IPS-15b (cell line): ENCODE data around the gene BORCS6.

ENCODE experiments used
- H3K27me3 ChIP-seq: one replicate; pipeline ENCODE4 v1.6.1; 2013; ENCODE audit warnings: low read length; ENCODE audit not compliant: control insufficient read depth, insufficient read depth
- H3K36me3 ChIP-seq: one replicate; pipeline ENCODE4 v1.6.1; 2013; ENCODE audit warnings: low read length; ENCODE audit not compliant: control insufficient read depth, insufficient read depth
- H3K4me1 ChIP-seq: one replicate; pipeline ENCODE4 v1.6.1; 2013; ENCODE audit warnings: mild to moderate bottlenecking, low read length; ENCODE audit not compliant: control insufficient read depth, insufficient read depth
- H3K4me3 ChIP-seq: one replicate; pipeline ENCODE4 v1.5.1; 2013; ENCODE audit warnings: low read depth, low read length
- H3K9ac ChIP-seq: one replicate; pipeline ENCODE4 v1.6.1; 2013; ENCODE audit warnings: low read depth, mild to moderate bottlenecking, low read length
- H3K9me3 ChIP-seq: one replicate; pipeline ENCODE4 v1.6.1; 2013; ENCODE audit warnings: mild to moderate bottlenecking, low read length; ENCODE audit not compliant: control insufficient read depth, insufficient read depth

The BORCS6 gene

DNA sequence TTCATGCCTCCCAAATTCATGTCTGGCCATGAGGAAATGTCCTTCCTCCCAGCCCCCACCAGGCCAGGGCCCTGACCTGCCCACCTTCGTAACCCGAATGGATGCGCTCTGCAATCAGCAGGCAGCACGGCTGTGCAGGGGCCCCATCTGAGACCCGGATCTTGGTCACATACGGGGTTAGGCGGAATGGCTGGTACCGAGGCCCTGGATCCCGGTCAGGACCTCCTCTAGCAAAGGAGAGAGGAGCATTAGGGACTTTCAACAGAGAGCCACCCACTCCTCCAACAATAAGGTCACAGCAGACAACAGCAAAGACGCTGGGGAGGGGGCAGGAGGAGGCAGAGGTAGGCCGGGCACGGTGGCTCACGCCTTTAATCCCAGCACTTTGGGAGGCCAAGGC is 41.4 kb downstream of the BORCS6 start:
- H3K9me3 ChIP-seq, result no peaks in the 10 kb centered on the region
- H3K9ac ChIP-seq, result no peak overlapping the region
- peaks cover 6% of the 10 kb centered on the region for H3K4me1 ChIP-seq
- no peaks in the 10 kb centered on the region for H3K27me3 ChIP-seq
- H3K4me3 ChIP-seq, result no peak overlapping the region
- H3K36me3 ChIP-seq, result peaks cover 55% of the 10 kb centered on the region

DNA sequence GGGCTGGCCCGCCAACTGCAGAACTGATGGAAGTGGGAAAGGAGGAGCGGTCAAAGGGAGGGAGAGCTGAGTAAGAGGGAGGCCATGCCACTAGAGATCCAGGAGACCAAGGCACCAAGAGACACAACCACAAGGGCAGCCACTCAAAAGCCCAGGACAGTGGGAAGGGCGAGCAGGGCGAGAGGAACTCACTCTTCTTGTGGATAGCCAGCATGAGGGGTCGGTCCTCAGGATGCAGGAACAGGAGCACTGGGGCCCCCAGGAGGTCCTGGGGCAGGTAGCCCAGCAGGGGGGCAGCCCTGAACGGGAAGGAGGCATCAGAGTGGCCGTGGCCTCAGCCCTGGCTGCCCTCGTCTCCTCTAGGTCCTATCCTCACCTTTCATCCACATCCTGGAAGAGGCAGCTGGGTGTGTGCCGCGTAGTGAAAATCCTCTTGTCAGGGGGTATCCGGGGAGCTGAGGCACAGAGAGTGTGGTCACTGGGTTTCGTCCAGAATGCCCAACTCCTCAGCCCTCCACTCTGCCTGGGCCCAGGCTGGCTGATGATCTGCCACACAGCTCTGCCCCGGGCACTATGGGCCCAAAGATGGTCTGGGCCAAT is 42.1 kb downstream of the BORCS6 start:
- no peak overlapping the region for H3K4me3 ChIP-seq
- H3K27me3 ChIP-seq, result no peaks in the 10 kb centered on the region
- H3K36me3 ChIP-seq, result peaks cover 59% of the 10 kb centered on the region
- no peaks in the 10 kb centered on the region for H3K9me3 ChIP-seq
- H3K4me1 ChIP-seq, result peaks cover 6% of the 10 kb centered on the region
- H3K9ac ChIP-seq, result no peak overlapping the region

- Histone ChIP-seq H3K9me3 (no peaks in the 10 kb centered on the region), H3K27me3 (no peaks in the 10 kb centered on the region), H3K36me3 (peaks cover 66% of the 10 kb centered on the region)
These were observed 42.7 kb downstream of the BORCS6 start for GRCh38 chr17:8147141-8147804.

GRCh38 chr17:8146381-8147140 is 43.4 kb downstream of the BORCS6 start:
- Histone ChIP-seq H3K36me3 (peaks cover 73% of the 10 kb centered on the region), H3K4me3 (no peak overlapping the region)

More at GRCh38 chr17:8147141-8147804, 42.7 kb downstream of the BORCS6 start:
- Histone ChIP-seq H3K9ac (no peak overlapping the region), H3K4me3 (no peak overlapping the region), H3K4me1 (peaks cover 2% of the 10 kb centered on the region)

DNA sequence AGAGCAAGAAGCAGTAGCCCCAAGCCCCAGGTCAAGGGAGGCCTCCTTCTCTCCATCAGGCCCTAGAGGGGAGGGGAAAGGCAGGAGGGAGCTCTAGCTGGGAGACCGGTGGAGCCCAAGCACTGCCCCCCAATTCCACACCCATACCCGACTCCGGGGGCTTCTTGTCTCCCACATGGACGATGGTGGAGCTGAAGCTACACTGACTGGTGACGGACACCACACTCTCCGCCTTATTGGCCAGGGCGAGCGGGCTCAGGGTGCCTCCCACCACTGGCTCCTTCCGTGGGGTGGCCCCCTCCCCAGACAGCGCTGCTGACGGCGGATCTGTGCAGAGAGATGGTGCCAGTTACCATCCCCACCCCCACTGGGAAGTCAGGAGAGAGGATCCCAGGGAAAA is 44.2 kb downstream of the BORCS6 start:
- H3K9ac ChIP-seq, result no peak overlapping the region
- peaks cover 80% of the 10 kb centered on the region for H3K36me3 ChIP-seq
- no peaks in the 10 kb centered on the region for H3K27me3 ChIP-seq
- H3K9me3 ChIP-seq, result no peaks in the 10 kb centered on the region
- H3K4me1 ChIP-seq, result peaks cover under 1% of the 10 kb centered on the region
- H3K4me3 ChIP-seq, result no peak overlapping the region

More at GRCh38 chr17:8146381-8147140, 43.4 kb downstream of the BORCS6 start:
- H3K27me3 ChIP-seq, result no peaks in the 10 kb centered on the region
- no peaks in the 10 kb centered on the region for H3K9me3 ChIP-seq
- peaks cover 2% of the 10 kb centered on the region for H3K4me1 ChIP-seq
- H3K9ac ChIP-seq, result no peak overlapping the region

DNA sequence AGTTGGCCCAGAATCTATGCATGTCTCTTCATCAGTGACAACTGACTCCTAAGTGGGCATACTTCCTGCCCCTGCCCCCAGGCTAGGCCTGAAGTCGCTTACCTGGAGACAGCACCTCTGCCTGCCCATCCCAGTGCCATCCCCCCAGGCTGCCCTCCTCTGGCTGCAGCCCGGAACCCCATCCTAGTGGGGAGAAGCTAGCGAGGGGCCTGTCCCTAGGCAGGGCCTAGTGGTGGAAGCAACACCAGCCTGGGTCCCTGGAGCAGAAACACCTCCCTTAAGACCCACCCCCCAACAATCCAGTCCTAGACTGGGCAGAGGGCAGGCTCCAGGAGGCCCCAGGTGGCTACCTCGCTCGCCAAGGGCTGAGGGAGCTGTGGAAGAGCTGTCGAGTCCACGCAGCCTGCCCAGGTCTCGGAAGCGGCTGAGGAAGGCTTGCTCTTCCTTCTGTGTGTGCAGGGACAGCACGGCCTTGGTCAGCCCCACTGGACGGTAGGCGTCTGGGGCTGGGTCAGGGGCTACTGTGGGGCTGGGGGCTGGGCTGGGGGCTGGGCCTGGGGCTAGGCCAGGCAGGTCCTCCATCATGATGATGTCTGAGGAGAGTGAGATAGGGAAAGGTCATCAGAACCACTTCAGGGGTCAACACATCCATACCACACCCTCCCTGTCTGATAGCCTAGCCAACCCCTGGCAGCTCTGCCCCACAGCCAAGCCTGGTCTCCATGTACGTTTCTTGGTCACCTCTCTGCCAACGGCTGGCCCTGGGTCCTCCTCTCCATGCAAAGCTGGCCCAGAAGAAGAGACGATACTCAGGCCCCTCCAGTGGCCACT is 45.4 kb downstream of the BORCS6 start:
- H3K9ac ChIP-seq, result no peak overlapping the region
- peaks cover 75% of the 10 kb centered on the region for H3K36me3 ChIP-seq
- H3K4me3 ChIP-seq, result no peak overlapping the region
- H3K9me3 ChIP-seq, result no peaks in the 10 kb centered on the region
- H3K4me1 ChIP-seq, result no peaks in the 10 kb centered on the region
- H3K27me3 ChIP-seq, result no peaks in the 10 kb centered on the region

- Histone ChIP-seq H3K9me3 (no peaks in the 10 kb centered on the region), H3K4me3 (no peak overlapping the region), H3K4me1 (no peaks in the 10 kb centered on the region), H3K36me3 (peaks cover 69% of the 10 kb centered on the region), H3K9ac (no peak overlapping the region), H3K27me3 (no peaks in the 10 kb centered on the region)
These were observed 46.2 kb downstream of the BORCS6 start for GRCh38 chr17:8143581-8144400.

GRCh38 chr17:8142887-8143580 is 46.9 kb downstream of the BORCS6 start:
- no peaks in the 10 kb centered on the region for H3K4me1 ChIP-seq
- H3K9me3 ChIP-seq, result no peaks in the 10 kb centered on the region
- H3K9ac ChIP-seq, result no peak overlapping the region
- H3K4me3 ChIP-seq, result no peak overlapping the region
- H3K27me3 ChIP-seq, result peaks cover 2% of the 10 kb centered on the region
- H3K36me3 ChIP-seq, result peaks cover 63% of the 10 kb centered on the region

DNA sequence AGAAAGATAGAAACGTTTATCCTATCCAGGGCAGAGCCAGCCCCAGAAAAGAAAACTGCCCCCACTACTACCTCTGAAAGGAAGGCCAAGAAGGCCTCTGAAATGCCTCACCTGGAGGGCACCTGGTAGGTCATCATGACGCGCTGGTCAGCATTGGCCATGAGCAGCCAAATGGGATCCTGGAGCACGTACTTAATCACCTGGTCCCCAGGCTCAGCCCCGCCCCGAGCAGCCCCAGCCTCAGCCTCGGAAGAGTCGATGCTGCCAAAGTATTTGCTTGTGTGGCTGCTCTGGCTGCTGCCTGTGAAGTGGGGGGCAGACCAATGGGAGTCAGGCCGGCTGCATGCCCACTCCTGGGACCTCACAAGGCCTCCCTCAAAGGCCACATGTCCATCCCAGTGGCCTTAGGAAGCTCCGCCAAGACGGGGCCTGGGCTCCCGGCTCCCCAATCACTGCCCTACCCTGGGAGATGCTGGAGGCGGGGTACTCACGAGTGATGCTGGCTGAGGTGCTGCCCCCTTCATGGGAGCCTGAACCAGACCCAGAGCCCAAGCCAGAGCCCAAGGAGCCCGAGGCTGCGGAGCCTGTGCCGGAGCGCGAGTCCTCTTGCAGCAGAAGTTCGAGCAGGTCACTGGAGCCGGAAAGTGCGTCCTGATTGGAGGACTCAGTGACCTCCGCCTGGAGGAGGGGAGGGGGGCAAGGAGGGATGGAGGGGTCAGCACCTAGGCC is 47.7 kb downstream of the BORCS6 start:
- H3K9ac ChIP-seq, result no peak overlapping the region
- no peak overlapping the region for H3K4me3 ChIP-seq
- peaks cover 3% of the 10 kb centered on the region for H3K4me1 ChIP-seq
- peaks cover 56% of the 10 kb centered on the region for H3K36me3 ChIP-seq
- H3K27me3 ChIP-seq, result peaks cover 8% of the 10 kb centered on the region
- no peaks in the 10 kb centered on the region for H3K9me3 ChIP-seq

DNA sequence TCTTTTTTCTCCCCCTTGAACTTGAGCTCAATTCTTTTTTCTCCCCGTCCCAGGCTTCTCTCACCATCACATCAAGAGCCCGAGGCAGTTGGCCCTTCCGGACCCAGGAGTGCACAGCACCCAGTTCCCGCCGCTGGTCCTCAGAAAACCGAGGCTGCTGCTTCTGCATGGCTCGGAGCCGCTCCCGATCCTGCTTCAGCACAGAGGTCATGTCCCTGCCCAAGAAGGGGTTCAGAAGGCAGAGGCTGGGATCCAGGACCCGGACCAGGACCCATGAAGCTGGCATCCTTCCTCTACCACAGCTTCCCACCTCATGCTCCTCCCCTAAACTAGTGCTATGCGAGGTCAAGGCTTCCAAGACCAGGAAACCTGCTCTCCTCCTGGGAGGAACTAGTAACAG is 48.2 kb downstream of the BORCS6 start:
- Histone ChIP-seq H3K4me1 (peaks cover 3% of the 10 kb centered on the region), H3K9ac (no peak overlapping the region), H3K36me3 (peaks cover 50% of the 10 kb centered on the region), H3K4me3 (no peak overlapping the region), H3K27me3 (peaks cover 12% of the 10 kb centered on the region), H3K9me3 (no peaks in the 10 kb centered on the region)
